GM23338 (cell line): Measurements from ENCODE around the gene PTPRN2. TPM values are rescaled to one million over a fixed set of nuclear protein-coding genes. Genes with fewer than 3 reads are reported as not detected.

Experiments
- ATAC-seq: fragments of 200-7000 bp; cut with Tn5 transposase; 3 replicates; pipeline ENCODE4 v1.9.1; 2020
- DNase-seq: peaks from one replicate; pipeline ENCODE4 v3.0.0-alpha.2; 2015; ENCODE audit warnings: low spot score
- H2AFZ ChIP-seq: fragments of 200-600 bp; sonication (generic); 2 replicates; pipeline ENCODE4 v1.8.0; 2016; ENCODE audit warnings: antibody characterized with exemption, mild to moderate bottlenecking, moderate library complexity
- H3F3A ChIP-seq: fragments of 200-600 bp; sonication (generic); replicated peaks from 2 replicates; pipeline ENCODE4 v1.8.0; 2017; ENCODE audit warnings: antibody characterized with exemption, mixed run types, low read depth
- H3K27ac ChIP-seq: fragments of 200-600 bp; sonication (generic); 2 replicates; pipeline ENCODE4 v1.6.1; 2016; ENCODE audit warnings: low read depth
- H3K27me3 ChIP-seq: fragments of 200-600 bp; sonication (generic); 2 replicates; pipeline ENCODE4 v1.8.0; 2016; ENCODE audit warnings: mild to moderate bottlenecking, mixed run types, moderate library complexity; ENCODE audit not compliant: insufficient read depth
- H3K36me3 ChIP-seq: fragments of 200-600 bp; sonication (generic); 2 replicates; pipeline ENCODE4 v1.8.0; 2016; ENCODE audit warnings: mild to moderate bottlenecking; ENCODE audit not compliant: insufficient read depth
- H3K4me1 ChIP-seq: fragments of 200-600 bp; sonication (generic); 2 replicates; pipeline ENCODE4 v1.8.0; 2016; ENCODE audit warnings: mild to moderate bottlenecking, moderate library complexity; ENCODE audit not compliant: insufficient read depth
- H3K4me2 ChIP-seq: fragments of 200-600 bp; sonication (generic); 2 replicates; pipeline ENCODE4 v1.7.1; 2017; ENCODE audit warnings: mixed run types
- H3K4me3 ChIP-seq: fragments of 200-600 bp; sonication (generic); 2 replicates; pipeline ENCODE4 v1.6.1; 2016; ENCODE audit warnings: mixed run types
- H3K79me2 ChIP-seq: fragments of 200-600 bp; sonication (generic); replicated peaks from 2 replicates; pipeline ENCODE4 v1.8.0; 2017; ENCODE audit warnings: mild to moderate bottlenecking; ENCODE audit not compliant: insufficient read depth
- H3K9me2 ChIP-seq: fragments of 200-600 bp; sonication (generic); 2 replicates; pipeline ENCODE4 v1.8.0; 2017; ENCODE audit not compliant: insufficient read depth
- H4K20me1 ChIP-seq: fragments of 200-600 bp; sonication (generic); replicated peaks from 2 replicates; pipeline ENCODE4 v1.8.0; 2017; ENCODE audit warnings: mild to moderate bottlenecking; ENCODE audit not compliant: insufficient read depth
- H3K27ac Mint-ChIP-seq: 2 replicates; pipeline ENCODE4 v1.8.0; 2020; ENCODE audit warnings: inconsistent platforms, mild to moderate bottlenecking, moderate library complexity, mixed read lengths
- H3K27me3 Mint-ChIP-seq: 3 replicates; pipeline ENCODE4 v1.8.0; 2022; ENCODE audit warnings: low read depth, mild to moderate bottlenecking, moderate library complexity, mixed read lengths, inconsistent platforms; ENCODE audit not compliant: insufficient read depth, poor library complexity
- H3K36me3 Mint-ChIP-seq: 3 replicates; pipeline ENCODE4 v1.8.0; 2021; ENCODE audit warnings: low read depth, mild to moderate bottlenecking, inconsistent platforms, moderate library complexity, mixed read lengths
- H3K4me1 Mint-ChIP-seq: 3 replicates; pipeline ENCODE4 v1.8.0; 2020; ENCODE audit warnings: mild to moderate bottlenecking, inconsistent platforms, mixed read lengths
- H3K4me3 Mint-ChIP-seq: 3 replicates; pipeline ENCODE4 v1.8.0; 2021; ENCODE audit warnings: moderate library complexity, mild to moderate bottlenecking, inconsistent platforms, mixed read lengths
- H3K9me3 Mint-ChIP-seq: 3 replicates; pipeline ENCODE4 v1.8.0; 2020; ENCODE audit warnings: moderate library complexity, mild to moderate bottlenecking, inconsistent platforms, mixed read lengths
- EZH2 ChIP-seq: fragments of 200-600 bp; sonication (generic); IDR thresholded peaks from one replicate; pipeline ENCODE4 v1.8.0; 2017; ENCODE audit warnings: antibody characterized with exemption, mild to moderate bottlenecking, low read depth; ENCODE audit not compliant: unreplicated experiment
- JUNB ChIP-seq: IDR thresholded peaks from one replicate; pipeline ENCODE4 v1.6.1; 2016; ENCODE audit warnings: antibody characterized with exemption; ENCODE audit not compliant: unreplicated experiment
- NANOG ChIP-seq: IDR thresholded peaks from 2 replicates; pipeline ENCODE4 v1.6.1; 2016; ENCODE audit warnings: antibody characterized with exemption, borderline replicate concordance
- POLR2AphosphoS5 ChIP-seq: IDR thresholded peaks from 2 replicates; pipeline ENCODE4 v1.6.1; 2016; ENCODE audit warnings: antibody characterized with exemption, low read depth
- REST ChIP-seq: IDR thresholded peaks from one replicate; pipeline ENCODE4 v1.6.1; 2018; ENCODE audit warnings: antibody characterized with exemption; ENCODE audit not compliant: unreplicated experiment
- STAT1 ChIP-seq: IDR thresholded peaks from one replicate; pipeline ENCODE4 v1.6.1; 2016; ENCODE audit warnings: antibody characterized with exemption; ENCODE audit not compliant: unreplicated experiment
- ZNF114 ChIP-seq: fragments of 250-450 bp; sonication (Bioruptor Pico); IDR thresholded peaks from 2 replicates; pipeline ENCODE4 v1.5.0; 2020; ENCODE audit warnings: mild to moderate bottlenecking, moderate library complexity
- ZNF331 ChIP-seq: fragments of 250-450 bp; sonication (Bioruptor Pico); IDR thresholded peaks from 2 replicates; pipeline ENCODE4 v1.5.0; 2020; ENCODE audit warnings: low read depth, mild to moderate bottlenecking, moderate library complexity
- ZNF462 ChIP-seq: fragments of 250-450 bp; sonication (Bioruptor Pico); IDR thresholded peaks from 2 replicates; pipeline ENCODE4 v1.5.0; 2020; ENCODE audit warnings: mild to moderate bottlenecking, moderate library complexity
- polyA plus RNA-seq: library from polyadenylated mRNA; unstranded; fragments of >200 nt; fragmentation: Nextera tagmentation; extraction: Ambion mirVana; gene quantifications from 2 replicates; pipeline ENCODE4 v1.2.1, GENCODE V29; 2016
- total RNA-seq: library from RNA; depleted of rRNA; stranded (reverse); fragments of >200 nt; shearing (Covaris generic); gene quantifications from 2 replicates; pipeline ENCODE4 v1.2.3, GENCODE V29; 2014

Gene PTPRN2
- total and polyA plus RNA-seq, 2 experiments from 2014 or later = 0.87 to 4.0 TPM

- peaks cover 52% of the 10 kb centered on the region for H3K36me3 Mint-ChIP-seq
- no peak overlapping the region for H2AFZ ChIP-seq
- H3K4me2 ChIP-seq = no peak overlapping the region
- H3K27ac ChIP-seq = no peak overlapping the region
- no peak overlapping the region for H3K4me3 ChIP-seq
- no peak overlapping the region for H3K27ac Mint-ChIP-seq
- no peaks in the 10 kb centered on the region for H3F3A ChIP-seq
- H3K27me3 ChIP-seq = no peaks in the 10 kb centered on the region
- no peak for TF ChIP-seq ZNF331
- peak; percentile 84 for TF ChIP-seq REST
- peaks cover 14% of the 10 kb centered on the region for H3K27me3 Mint-ChIP-seq
- no peaks in the 10 kb centered on the region for H3K79me2 ChIP-seq
- DNase-seq (peak; percentile 19), ATAC-seq (no peak)
- H3K4me3 Mint-ChIP-seq = no peak overlapping the region
- H3K9me3 Mint-ChIP-seq = peaks cover 90% of the 10 kb centered on the region
- no peaks in the 10 kb centered on the region for H3K36me3 ChIP-seq
- no peaks in the 10 kb centered on the region for H4K20me1 ChIP-seq
- no peaks in the 10 kb centered on the region for H3K4me1 ChIP-seq
- no peaks in the 10 kb centered on the region for H3K9me2 ChIP-seq
- no peaks in the 10 kb centered on the region for H3K4me1 Mint-ChIP-seq
Measured at GRCh38 chr7:158362912-158363905, 224.4 kb downstream of the PTPRN2 start.

- H3K27me3 Mint-ChIP-seq = peaks cover 14% of the 10 kb centered on the region
- H3K4me2 ChIP-seq = no peak overlapping the region
- no peaks in the 10 kb centered on the region for H3F3A ChIP-seq
- no peaks in the 10 kb centered on the region for H3K36me3 ChIP-seq
- peaks cover 51% of the 10 kb centered on the region for H3K36me3 Mint-ChIP-seq
- no peaks in the 10 kb centered on the region for H3K27me3 ChIP-seq
- no peaks in the 10 kb centered on the region for H4K20me1 ChIP-seq
- H3K4me1 Mint-ChIP-seq = no peaks in the 10 kb centered on the region
- H3K9me2 ChIP-seq = no peaks in the 10 kb centered on the region
- H3K4me1 ChIP-seq = no peaks in the 10 kb centered on the region
- ATAC-seq (no peak), DNase-seq (no peak)
- no peak overlapping the region for H3K4me3 ChIP-seq
- no peak overlapping the region for H3K4me3 Mint-ChIP-seq
- H3K79me2 ChIP-seq = no peaks in the 10 kb centered on the region
- no peak overlapping the region for H3K27ac Mint-ChIP-seq
- peaks cover 91% of the 10 kb centered on the region for H3K9me3 Mint-ChIP-seq
- H3K27ac ChIP-seq = no peak overlapping the region
- H2AFZ ChIP-seq = no peak overlapping the region
- TF ChIP-seq ZNF331 = no peak
- no peak for TF ChIP-seq EZH2
- no peak for TF ChIP-seq NANOG
- TF ChIP-seq STAT1 = no peak
- no peak for TF ChIP-seq JUNB
- TF ChIP-seq POLR2AphosphoS5 = no peak
- no peak for TF ChIP-seq ZNF462 (CRISPR knock-in tag)
- TF ChIP-seq ZNF114 (CRISPR knock-in tag) = no peak
Measured at GRCh38 chr7:158362001-158362400, 225.6 kb downstream of the PTPRN2 start.
